GM10266 (cell line): Measurements from ENCODE around the gene PFN4.
"Not testable (repeated sequence)": the region's sequence is repeated elsewhere in the genome, so short reads cannot be mapped to it uniquely, and the experiment has no call there.

ENCODE experiments used
- DNase-seq: peaks from one replicate; pipeline ENCODE4 v3.0.0; 2012; ENCODE audit errors: extremely low spot score
- TF ChIP-seq, protein P1 (sequence below): IDR thresholded peaks from 2 replicates; pipeline ENCODE4 v1.5.1; 2012; ENCODE audit warnings: mild to moderate bottlenecking, low read depth; ENCODE audit not compliant: control insufficient read depth, insufficient read depth; ENCODE audit errors: missing control alignments

Gene PFN4

DNA sequence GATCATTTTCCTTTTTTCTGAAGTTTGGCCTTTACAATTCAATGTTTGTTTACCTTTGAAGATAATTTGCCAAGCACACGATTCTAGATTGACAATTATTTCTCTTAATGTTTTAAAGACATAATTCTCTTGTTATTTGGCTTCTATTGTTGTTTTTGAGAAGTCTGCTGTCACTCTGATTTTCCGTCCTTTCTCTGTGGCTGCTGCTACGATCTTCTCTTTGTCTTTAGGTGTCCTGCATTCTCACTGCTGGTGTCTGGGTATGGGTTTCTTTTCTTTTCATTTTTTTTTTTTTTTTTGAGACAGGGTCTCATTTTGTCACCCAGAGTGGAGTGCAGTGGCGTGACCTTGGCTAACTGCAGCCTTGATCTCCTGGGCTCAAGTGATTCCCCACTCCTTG is 36.6 kb upstream of the PFN4 start:
- TF ChIP-seq, protein P1, sequence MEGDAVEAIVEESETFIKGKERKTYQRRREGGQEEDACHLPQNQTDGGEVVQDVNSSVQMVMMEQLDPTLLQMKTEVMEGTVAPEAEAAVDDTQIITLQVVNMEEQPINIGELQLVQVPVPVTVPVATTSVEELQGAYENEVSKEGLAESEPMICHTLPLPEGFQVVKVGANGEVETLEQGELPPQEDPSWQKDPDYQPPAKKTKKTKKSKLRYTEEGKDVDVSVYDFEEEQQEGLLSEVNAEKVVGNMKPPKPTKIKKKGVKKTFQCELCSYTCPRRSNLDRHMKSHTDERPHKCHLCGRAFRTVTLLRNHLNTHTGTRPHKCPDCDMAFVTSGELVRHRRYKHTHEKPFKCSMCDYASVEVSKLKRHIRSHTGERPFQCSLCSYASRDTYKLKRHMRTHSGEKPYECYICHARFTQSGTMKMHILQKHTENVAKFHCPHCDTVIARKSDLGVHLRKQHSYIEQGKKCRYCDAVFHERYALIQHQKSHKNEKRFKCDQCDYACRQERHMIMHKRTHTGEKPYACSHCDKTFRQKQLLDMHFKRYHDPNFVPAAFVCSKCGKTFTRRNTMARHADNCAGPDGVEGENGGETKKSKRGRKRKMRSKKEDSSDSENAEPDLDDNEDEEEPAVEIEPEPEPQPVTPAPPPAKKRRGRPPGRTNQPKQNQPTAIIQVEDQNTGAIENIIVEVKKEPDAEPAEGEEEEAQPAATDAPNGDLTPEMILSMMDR = no peak
- DNase-seq = no peak

DNA sequence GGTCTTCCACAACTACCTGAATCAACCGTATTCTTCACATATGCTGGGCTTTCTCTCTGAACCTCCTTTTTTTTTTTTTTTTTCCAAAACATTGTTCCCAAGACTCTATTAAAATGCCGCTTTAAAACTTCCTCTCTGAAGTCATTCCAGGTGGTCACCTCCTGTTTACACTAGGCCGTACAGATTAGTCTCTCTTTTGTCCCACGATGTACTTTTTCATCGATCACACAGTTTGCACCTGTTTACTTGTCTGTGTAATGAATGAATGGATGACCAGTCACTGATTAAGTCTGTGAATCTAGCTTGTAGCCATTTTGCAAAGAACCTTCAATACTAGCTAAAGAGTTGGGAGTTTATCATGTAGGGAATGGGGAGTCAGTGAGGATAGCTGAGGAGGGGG is 35.0 kb upstream of the PFN4 start:
- TF ChIP-seq, protein P1 = no peak
- DNase-seq = no peak

DNA sequence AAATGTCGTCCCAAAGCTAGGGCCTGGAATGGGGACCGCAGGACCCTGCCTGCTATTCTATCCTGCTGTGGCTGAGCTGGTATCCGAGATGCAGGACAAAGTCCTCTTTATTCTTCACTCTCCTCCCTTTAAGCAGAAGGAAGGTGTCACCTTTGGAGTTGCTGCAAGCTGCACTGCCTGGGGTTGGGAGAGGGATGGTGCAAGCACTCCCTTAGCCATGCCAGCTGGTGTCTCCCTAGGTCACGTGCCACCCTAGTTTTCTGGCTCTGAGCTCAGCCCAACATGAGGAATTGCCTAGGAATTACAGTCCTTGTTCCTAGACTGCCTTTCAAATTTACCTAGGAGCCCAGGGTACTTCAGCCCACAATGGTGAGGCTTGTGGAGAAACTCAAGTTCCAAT is 30.3 kb upstream of the PFN4 start:
- TF ChIP-seq, protein P1 = no peak
- no peak for DNase-seq

DNA sequence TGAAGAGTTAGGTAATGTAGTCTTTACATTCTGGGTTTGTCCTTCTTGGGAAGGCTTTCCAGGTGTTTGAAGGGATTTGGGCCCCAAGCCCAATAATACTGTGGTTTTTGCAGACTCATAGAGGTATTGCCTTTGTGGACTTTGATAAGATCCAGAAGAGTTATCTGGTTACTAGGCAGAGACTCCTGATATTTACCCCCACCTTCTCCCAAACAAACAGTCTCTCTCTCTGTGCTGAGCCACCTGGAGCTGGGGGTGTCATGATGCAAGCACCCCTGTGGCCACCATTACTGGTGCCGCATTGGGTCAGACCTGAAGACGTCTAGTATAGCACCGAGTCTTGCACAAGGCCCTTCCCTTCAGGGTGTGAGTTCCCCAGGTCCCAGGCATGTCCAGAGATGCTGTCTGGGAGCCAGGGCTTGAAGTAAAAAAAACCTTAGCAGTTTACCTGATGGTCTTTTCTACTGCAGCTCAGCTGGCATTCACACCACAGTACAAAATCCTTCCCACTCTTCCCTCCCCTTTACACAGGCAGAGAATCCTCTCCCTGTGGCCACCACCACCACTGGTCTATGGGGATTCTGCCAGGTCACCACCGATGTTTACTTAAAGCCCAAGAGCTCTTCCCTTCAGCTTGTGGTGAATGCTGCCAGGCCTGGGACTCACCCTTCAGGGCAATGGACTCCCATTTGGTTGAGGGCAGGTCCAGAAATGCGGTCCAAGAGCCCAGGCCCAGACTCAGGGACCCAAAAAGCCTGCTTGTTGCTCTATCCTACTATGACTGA is 29.5 kb upstream of the PFN4 start:
- DNase-seq = no peak
- TF ChIP-seq, protein P1 = no peak

DNA sequence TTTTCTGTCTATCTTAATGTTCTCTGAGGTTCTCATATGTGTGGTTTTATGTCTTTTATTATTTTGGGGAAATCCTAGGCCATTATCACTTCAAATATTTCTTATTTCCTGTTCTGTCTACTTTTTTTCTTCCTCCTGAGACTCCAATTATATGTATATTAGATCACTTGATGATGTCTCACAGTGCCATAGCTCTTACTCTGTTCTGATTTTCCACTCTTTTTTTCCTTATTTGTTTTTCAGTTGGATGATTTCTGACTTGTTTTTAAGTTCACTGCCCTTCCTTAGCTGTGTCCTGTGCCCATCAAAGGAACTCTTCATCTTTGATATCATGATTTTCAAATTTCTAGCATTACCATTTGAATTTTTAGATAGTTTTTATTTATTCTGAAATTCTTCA is 24.2 kb upstream of the PFN4 start:
- TF ChIP-seq, protein P1 = no peak
- DNase-seq = no peak

DNA sequence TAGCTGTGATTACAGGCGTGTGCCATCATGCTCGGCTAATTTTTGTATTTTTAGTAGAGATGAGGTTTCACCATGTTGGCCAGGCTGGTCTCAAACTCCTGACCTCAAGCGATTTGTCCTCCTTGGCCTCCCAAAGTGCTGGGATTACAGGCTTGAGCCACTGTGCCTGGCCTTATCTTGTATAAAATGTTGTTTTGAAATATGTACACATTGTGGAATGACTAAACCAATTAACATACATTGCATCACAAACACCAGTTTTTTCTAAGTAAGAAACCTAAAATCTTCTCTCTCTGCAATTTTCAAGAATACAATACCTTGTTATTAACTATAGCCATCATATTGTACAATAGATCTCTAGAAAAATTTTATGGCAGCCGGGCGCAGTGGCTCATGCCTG is 17.2 kb upstream of the PFN4 start:
- DNase-seq = not testable (repeated sequence)

DNA sequence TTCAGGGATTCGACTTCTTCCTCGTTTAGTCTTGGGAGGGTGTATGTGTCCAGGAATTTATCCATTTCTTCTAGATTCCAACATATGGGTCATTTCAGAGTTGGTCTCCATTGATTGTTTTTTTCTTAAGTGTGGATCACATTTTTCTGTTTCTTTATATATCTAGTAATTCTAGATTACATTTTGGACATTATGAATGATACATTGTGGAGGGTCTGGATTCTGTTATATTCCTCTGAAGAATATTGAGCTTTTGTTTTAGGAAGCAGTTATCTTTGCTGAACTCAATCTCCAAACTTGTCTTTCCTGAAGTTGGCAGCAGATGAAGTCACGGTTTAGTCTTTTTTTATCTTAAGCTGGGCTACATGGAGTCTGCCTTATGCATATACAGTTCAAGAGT is 9.4 kb upstream of the PFN4 start:
- TF ChIP-seq, protein P1 = no peak
- no peak for DNase-seq

DNA sequence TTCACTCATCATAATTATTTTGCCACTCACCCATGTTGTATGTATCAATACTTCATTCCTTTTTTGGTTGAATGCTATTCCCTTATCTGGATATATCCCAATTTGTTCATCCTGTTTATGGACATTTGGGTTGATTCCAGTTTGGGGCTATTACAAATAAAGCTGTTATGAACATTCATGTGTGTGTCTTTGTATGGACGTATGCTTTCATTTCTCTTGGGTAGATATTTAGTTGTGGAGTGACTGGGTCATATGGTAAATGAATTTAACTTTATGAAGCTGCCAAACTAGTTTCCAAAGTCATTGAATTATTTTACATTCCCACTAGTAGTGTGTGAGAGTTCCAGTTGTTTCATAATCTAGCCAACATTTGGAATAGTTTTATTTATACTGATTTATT is 2.8 kb upstream of the PFN4 start:
- no peak for DNase-seq
- TF ChIP-seq, protein P1 = no peak
